Prostate gland (tissue), 2 donors: Measurements from ENCODE around the gene DPH3. TPM values are rescaled to one million over a fixed set of nuclear protein-coding genes. Genes with fewer than 3 reads are reported as not detected.

ENCODE experiments used
- DNase-seq: peaks from one replicate; pipeline ENCODE4 v3.0.0-alpha.2; 2019; ENCODE audit warnings: low spot score
- H3K27ac ChIP-seq, 2 donors: fragments of 200-600 bp; sonication (generic); 2 replicates each; pipeline ENCODE4 v1.5.1; 2017 to 2019
- H3K27me3 ChIP-seq: fragments of 200-600 bp; sonication (generic); replicated peaks from 2 replicates; pipeline ENCODE4 v1.5.1; 2019; ENCODE audit not compliant: insufficient read depth
- H3K36me3 ChIP-seq, 2 donors: fragments of 200-600 bp; sonication (generic); 1 replicate in 1 of 2; 2 replicates in 1 of 2; pipeline versions ENCODE4 v1.5.1 to v1.8.1; 2017 to 2019
- H3K4me1 ChIP-seq: fragments of 200-600 bp; sonication (generic); replicated peaks from 2 replicates; pipeline ENCODE4 v1.5.1; 2019
- H3K4me3 ChIP-seq, 2 donors: fragments of 200-600 bp; sonication (generic); 2 replicates each; pipeline ENCODE4 v1.5.1; 2017 to 2019
- H3K9me3 ChIP-seq: fragments of 200-600 bp; sonication (generic); 2 replicates; pipeline ENCODE4 v1.5.1; 2017
- POLR2A ChIP-seq: fragments of 450-650 bp; IDR thresholded peaks from one replicate; pipeline ENCODE4 v1.6.1; 2016; ENCODE audit warnings: antibody characterized with exemption, mild to moderate bottlenecking
- POLR2AphosphoS5 ChIP-seq: sonication (generic); formaldehyde crosslinking; IDR thresholded peaks from one replicate; pipeline ENCODE4 v1.6.1; 2017; ENCODE audit warnings: antibody characterized with exemption
- WGBS: methylation state at CpG from one replicate; pipeline ENCODE4 v1.1.5; 2018; 5-methylcytosine and 5-hydroxymethylcytosine counted together
- intact Hi-C: fragments of 100-400 bp; cut with DNase I; formaldehyde crosslinking; loops from one replicate; pipeline ENCODE4 v1.14.2; 2022
- total RNA-seq, 2 donors: library from RNA; depleted of rRNA; stranded (reverse); fragments of >200 nt; gene quantifications; one replicate each; pipeline ENCODE4 v1.1.0, GENCODE V29; 2016
- TF ChIP-seq, protein P1 (sequence below), 4 experiments: fragments of 200-600 bp in 2 of 4; fragments of 450-650 bp in 2 of 4; sonication (generic) in 2 of 4; IDR thresholded peaks; 1 replicate in 3 of 4; 2 replicates in 1 of 4; pipeline ENCODE4 v1.5.1; 2016 to 2019; ENCODE audit warnings: antibody characterized with exemption in 4 of 4, mild to moderate bottlenecking in 2 of 4, moderate library complexity in 2 of 4

DPH3 gene
- total RNA-seq, 2 donors from 2014 or later: 12.4 to 13.8 TPM

DNA sequence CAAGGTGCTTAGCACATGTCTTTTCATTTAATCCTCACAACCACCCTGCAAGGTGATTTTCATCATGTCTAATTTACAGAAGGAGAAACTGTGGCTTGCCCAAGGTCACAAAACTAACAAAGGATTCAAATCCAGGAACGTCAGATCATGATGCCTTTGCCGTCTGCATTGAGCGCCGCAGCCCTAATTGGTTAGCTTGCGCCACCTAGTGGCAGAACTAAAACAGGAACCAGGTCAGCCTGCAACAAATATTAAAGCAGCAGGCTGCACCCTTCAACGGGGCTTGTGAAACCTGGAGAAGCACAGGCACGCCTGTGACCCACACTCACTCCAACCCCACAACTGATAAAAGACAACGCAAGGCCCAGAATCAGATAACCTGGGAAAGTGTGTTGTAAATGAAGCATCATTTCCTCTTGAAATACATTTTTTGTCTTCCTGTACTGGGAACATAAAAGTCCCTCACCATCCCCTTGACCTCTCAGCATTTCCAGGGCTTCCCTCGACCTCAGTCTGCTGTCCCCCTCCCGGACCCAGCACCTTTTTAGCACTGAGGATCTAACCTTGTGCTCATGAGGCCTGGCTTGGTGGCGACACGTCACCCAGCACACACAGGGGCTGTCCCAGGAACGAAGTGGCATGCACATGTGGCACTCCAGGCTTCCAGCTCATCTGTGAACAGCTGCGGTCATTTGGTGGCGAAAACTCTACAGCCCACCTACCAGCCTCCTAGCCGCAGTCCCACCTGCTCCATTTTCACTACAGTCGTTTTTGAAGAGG is 17.3 kb downstream of the DPH3 start:
- H3K9me3 ChIP-seq: no peaks in the 10 kb centered on the region
- no peak overlapping the region for H3K4me3 ChIP-seq
- H3K4me1 ChIP-seq: no peaks in the 10 kb centered on the region
- intact Hi-C loops: loop anchor here (5.0 to 10.0 kb wide), 3 partner anchors 200 to 613 kb away; no protein-coding TSS in a partner anchor
- H3K27me3 ChIP-seq: no peaks in the 10 kb centered on the region
- H3K36me3 ChIP-seq: no peaks in the 10 kb centered on the region
- WGBS: 24% methylated on average over 16 of the region's 17 CpGs
- TF ChIP-seq POLR2A (no peak), POLR2AphosphoS5 (peak; percentile 32)
- TF ChIP-seq, protein P1, sequence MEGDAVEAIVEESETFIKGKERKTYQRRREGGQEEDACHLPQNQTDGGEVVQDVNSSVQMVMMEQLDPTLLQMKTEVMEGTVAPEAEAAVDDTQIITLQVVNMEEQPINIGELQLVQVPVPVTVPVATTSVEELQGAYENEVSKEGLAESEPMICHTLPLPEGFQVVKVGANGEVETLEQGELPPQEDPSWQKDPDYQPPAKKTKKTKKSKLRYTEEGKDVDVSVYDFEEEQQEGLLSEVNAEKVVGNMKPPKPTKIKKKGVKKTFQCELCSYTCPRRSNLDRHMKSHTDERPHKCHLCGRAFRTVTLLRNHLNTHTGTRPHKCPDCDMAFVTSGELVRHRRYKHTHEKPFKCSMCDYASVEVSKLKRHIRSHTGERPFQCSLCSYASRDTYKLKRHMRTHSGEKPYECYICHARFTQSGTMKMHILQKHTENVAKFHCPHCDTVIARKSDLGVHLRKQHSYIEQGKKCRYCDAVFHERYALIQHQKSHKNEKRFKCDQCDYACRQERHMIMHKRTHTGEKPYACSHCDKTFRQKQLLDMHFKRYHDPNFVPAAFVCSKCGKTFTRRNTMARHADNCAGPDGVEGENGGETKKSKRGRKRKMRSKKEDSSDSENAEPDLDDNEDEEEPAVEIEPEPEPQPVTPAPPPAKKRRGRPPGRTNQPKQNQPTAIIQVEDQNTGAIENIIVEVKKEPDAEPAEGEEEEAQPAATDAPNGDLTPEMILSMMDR (IDR thresholded peaks at IDR 0.05): peak; percentile 87 to 96 (median 90)
- no peak overlapping the region for H3K27ac ChIP-seq
- DNase-seq: peak; percentile 76

DNA sequence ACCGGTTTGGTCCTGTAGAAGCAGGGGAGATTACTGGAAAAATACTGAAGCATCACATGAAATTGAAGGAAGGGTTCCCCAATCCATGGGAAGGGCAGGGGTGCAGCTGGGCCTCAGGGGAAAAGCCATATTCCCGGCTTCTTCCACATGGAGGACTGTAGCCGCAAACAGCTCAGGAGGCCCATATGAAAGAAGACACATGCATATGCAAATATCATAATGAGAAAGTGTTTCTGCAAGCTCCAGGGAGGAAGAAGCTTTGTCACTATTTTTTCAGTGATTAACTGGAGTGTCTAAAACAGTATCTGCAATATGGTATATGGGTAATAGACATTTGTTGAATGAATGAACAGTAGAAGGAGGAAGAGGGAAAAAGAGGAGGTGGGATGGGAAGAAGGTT is 19.1 kb downstream of the DPH3 start:
- WGBS: 92% methylated on average over 3 of the region's 3 CpGs
- H3K36me3 ChIP-seq: no peaks in the 10 kb centered on the region
- TF ChIP-seq POLR2AphosphoS5 (no peak), POLR2A (no peak)
- TF ChIP-seq, protein P1 (IDR thresholded peaks at IDR 0.05): no peak
- no peaks in the 10 kb centered on the region for H3K9me3 ChIP-seq
- intact Hi-C loops: loop anchor here (5.0 to 10.0 kb wide), 3 partner anchors 198 to 611 kb away; no protein-coding TSS in a partner anchor
- no peaks in the 10 kb centered on the region for H3K4me1 ChIP-seq
- H3K27ac ChIP-seq: no peak overlapping the region
- H3K4me3 ChIP-seq: no peak overlapping the region
- DNase-seq: no peak
- no peaks in the 10 kb centered on the region for H3K27me3 ChIP-seq

DNA sequence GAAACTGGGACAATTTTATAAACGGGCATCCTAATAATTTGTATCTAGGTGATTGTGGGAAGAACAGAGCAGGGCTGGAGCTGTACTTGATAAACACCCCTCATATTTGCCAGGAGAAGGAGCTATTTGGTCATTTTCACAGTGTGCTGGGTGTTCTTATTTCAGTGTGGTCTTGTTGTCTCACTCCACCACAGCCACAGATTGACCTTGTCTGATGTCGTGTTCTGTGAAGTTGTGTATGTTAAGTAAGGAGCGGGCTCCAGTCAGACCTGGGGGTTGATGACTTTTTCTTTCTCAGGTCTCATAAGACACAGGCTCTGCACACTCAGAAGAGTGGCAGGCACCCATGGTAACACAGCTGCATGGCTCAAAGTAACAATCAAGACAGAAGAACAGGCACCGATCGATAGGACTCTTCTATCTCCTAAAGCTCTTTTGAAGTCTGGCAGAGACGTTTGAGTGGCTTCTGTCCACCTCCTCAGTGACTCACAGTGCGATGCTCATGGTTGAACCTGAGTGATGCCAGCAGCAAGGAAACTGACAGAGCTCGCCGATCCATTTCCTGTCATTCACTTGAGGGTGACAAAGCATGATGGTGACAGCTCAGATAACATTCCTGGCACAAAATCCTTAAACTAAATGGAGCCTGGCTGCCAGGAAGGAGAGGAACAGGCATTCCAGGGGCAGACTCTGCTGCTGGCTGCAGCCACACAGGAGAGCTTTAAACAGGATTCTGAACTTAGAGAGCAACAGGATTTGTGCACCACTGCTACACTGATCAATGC is 20.8 kb downstream of the DPH3 start:
- Histone ChIP-seq H3K4me3 (no peak overlapping the region), H3K27ac (no peak overlapping the region), H3K27me3 (no peaks in the 10 kb centered on the region), H3K36me3 (no peaks in the 10 kb centered on the region), H3K4me1 (no peaks in the 10 kb centered on the region), H3K9me3 (no peaks in the 10 kb centered on the region)
- TF ChIP-seq POLR2A: no peak
- no peak for TF ChIP-seq POLR2AphosphoS5
- TF ChIP-seq, protein P1 (IDR thresholded peaks at IDR 0.05): no peak
- WGBS: 60% methylated on average over 9 of the region's 9 CpGs
- intact Hi-C loops: loop anchor here (10.0 kb wide), 1 partner anchor 609 kb away; no protein-coding TSS in a partner anchor
- no peak for DNase-seq

DNA sequence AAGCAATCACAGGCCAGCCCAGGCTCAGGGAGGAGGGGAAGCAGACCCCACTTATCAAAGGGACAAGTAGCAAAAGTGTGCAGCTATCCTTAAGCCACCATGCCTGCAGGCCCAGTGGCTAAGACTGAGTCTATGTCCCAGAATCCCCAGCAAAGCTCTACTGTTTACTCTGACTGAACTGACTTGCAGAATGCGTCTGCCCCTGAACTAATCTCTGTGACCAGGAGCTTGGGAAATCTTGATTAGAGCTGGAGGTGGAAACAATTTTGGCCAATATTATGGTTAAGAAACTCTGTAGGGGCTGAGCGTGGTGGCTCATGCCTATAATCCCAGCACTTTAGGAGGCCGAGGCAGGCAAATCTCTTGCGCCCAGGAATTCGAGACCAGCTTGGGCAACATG is 22.6 kb downstream of the DPH3 start:
- no peak for TF ChIP-seq POLR2A
- TF ChIP-seq POLR2AphosphoS5: no peak
- TF ChIP-seq, protein P1 (IDR thresholded peaks at IDR 0.05): no peak
- intact Hi-C loops: loop anchor here (10.0 kb wide), 1 partner anchor 607 kb away; no protein-coding TSS in a partner anchor
- Histone ChIP-seq H3K36me3 (no peaks in the 10 kb centered on the region), H3K4me3 (no peak overlapping the region), H3K4me1 (no peaks in the 10 kb centered on the region), H3K27me3 (no peaks in the 10 kb centered on the region), H3K27ac (no peak overlapping the region), H3K9me3 (no peaks in the 10 kb centered on the region)
- WGBS: 96% methylated on average over 5 of the region's 5 CpGs
- DNase-seq: no peak
